ENCODE results near the gene SLC22A23.

Gene SLC22A23

DNA sequence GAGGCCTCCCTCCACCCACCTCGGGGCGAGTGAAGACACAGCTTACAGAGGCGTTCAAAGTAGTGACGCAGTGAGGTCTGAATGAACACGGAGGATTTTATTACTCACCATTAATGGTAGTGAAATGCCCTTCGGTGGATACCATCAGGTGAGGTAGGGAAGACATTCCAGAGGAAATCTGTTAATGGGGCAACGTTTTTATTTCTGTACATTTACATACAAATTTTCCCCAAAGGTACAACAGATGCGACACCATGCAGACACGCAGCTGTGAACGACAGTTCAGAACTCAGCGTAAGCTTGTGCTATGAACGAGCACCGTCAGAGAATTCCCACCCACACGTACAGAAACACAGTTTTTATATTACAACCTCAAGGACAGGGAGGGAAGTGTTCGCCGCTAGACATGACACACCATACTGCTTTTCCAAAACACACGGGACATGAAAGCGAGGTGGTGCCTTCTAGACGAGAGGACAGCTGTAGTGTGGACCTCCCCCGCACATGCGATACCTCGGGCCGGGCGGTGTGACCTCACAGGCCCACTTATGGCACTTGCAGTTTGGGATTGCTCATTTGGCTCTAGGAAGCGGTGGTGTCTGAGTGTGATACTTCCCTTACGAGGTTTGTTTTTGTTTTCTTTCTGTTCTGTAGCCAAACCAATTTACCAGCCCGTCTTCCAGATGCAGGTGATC, 187.4 kb downstream of the SLC22A23 start:
- Mint-ChIP-seq H3K9me3 (no peaks in the 10 kb centered on the region), H3K27ac (peak overlapping the region; percentile 53), H3K4me1 (peaks cover 16% of the 10 kb centered on the region), H3K36me3 (ENCODE audit: low read depth) (peaks cover 74% of the 10 kb centered on the region), H3K4me3 (no peak overlapping the region), H3K27me3 (ENCODE audit: low read depth, poor library complexity) (no peaks in the 10 kb centered on the region)
- TF ChIP-seq CTCF (IDR thresholded peaks at IDR 0.05), result no peak
- DNase-seq, result no peak

GRCh38 chr6:3268680-3269079, 188.2 kb downstream of the SLC22A23 start:
- Mint-ChIP-seq H3K36me3 (ENCODE audit: low read depth) (peaks cover 68% of the 10 kb centered on the region), H3K4me3 (no peak overlapping the region), H3K4me1 (peaks cover 16% of the 10 kb centered on the region), H3K27ac (peak overlapping the region; percentile 53), H3K27me3 (ENCODE audit: low read depth, poor library complexity) (no peaks in the 10 kb centered on the region), H3K9me3 (no peaks in the 10 kb centered on the region)
- DNase-seq, result no peak
- no peak for TF ChIP-seq CTCF (IDR thresholded peaks at IDR 0.05)

GRCh38 chr6:3267162-3267561, 189.7 kb downstream of the SLC22A23 start:
- no peak overlapping the region for H3K4me3 Mint-ChIP-seq

DNA sequence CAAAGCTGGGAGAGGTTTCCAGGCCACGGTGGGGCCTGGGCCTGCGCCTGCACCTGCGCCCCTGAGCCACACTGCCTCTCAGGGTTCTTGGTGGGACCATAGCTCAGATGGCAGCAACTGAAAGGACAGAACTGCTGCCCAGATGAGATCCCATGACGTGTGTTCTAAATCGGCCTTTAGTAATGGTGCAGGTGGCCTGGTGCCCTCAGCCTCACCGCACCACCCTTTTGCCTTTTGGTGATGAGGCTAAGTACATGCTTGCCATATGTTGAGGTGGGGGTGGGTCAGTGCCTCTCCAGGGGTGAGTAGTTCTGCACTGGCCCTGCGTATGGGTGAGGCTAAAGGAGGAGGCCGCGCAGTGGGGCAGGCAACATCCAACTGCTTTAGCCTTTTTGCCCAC, 190.7 kb downstream of the SLC22A23 start:
- no peak for DNase-seq
- peaks cover 54% of the 10 kb centered on the region for H3K36me3 Mint-ChIP-seq (ENCODE audit: low read depth)
- no peak overlapping the region for H3K4me3 Mint-ChIP-seq
- no peak overlapping the region for H3K27ac Mint-ChIP-seq
- no peak for TF ChIP-seq CTCF (IDR thresholded peaks at IDR 0.05)
- H3K27me3 Mint-ChIP-seq (ENCODE audit: low read depth, poor library complexity), result no peaks in the 10 kb centered on the region
- H3K9me3 Mint-ChIP-seq, result no peaks in the 10 kb centered on the region
- peaks cover 33% of the 10 kb centered on the region for H3K4me1 Mint-ChIP-seq

More at GRCh38 chr6:3267162-3267561, 189.7 kb downstream of the SLC22A23 start:
- peaks cover 24% of the 10 kb centered on the region for H3K4me1 Mint-ChIP-seq
- TF ChIP-seq CTCF (IDR thresholded peaks at IDR 0.05), result no peak
- H3K27me3 Mint-ChIP-seq (ENCODE audit: low read depth, poor library complexity), result no peaks in the 10 kb centered on the region
- no peak overlapping the region for H3K27ac Mint-ChIP-seq
- DNase-seq, result no peak
- no peaks in the 10 kb centered on the region for H3K9me3 Mint-ChIP-seq
- peaks cover 62% of the 10 kb centered on the region for H3K36me3 Mint-ChIP-seq (ENCODE audit: low read depth)

DNA sequence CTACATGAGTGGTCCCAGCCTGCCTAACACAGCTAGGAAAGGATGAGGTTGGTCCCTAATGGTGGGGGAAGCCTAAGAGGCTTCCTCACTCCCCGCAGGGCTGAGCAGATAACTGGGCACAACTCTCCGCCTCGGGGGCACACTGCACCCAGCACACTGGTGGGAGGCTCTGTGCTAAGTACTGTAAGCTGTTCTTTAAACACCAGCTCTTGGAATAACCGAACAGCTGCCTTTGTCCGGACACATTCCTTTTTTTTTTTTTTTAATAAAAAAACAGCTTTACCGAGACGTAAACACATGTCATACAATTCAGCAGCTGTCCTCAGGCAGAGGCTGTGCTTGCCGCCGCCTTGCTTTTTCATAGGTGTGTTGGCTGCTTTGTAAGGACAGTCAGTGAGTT, 191.2 kb downstream of the SLC22A23 start:
- H3K9me3 Mint-ChIP-seq, result no peaks in the 10 kb centered on the region
- no peaks in the 10 kb centered on the region for H3K27me3 Mint-ChIP-seq (ENCODE audit: low read depth, poor library complexity)
- no peak overlapping the region for H3K4me3 Mint-ChIP-seq

More for the DNA sequence above, 191.2 kb downstream of the SLC22A23 start:
- no peak for DNase-seq
- peaks cover 38% of the 10 kb centered on the region for H3K4me1 Mint-ChIP-seq
- no peak overlapping the region for H3K27ac Mint-ChIP-seq
- no peak for TF ChIP-seq CTCF (IDR thresholded peaks at IDR 0.05)
- H3K36me3 Mint-ChIP-seq (ENCODE audit: low read depth), result peaks cover 49% of the 10 kb centered on the region
